Panc1 (cell line): Measurements from ENCODE around the gene SUV39H1. TPM values are rescaled to one million over a fixed set of nuclear protein-coding genes. Genes with fewer than 3 reads are reported as not detected.

ENCODE experiments used
- ATAC-seq: fragments of 200-7000 bp; cut with Tn5 transposase; 2 replicates; pipeline ENCODE4 v1.9.1; 2020; ENCODE audit warnings: mild to moderate bottlenecking, moderate library complexity
- BruUV-seq: library from RNA; stranded (reverse); fragments of 400-500 nt; replicated peaks from 2 replicates; lab custom pipeline; 2021; lab: Mats Ljungman, UMichigan
- CTCF ChIA-PET: fragments of 300-600 bp; sonication (Branson Sonifier 250); formaldehyde crosslinking; loops from one replicate; lab custom pipeline; 2022; ENCODE audit warnings: antibody characterized with exemption; lab: Charles Lee
- POLR2A ChIA-PET: fragments of 300-600 bp; sonication (Branson Sonifier 250); formaldehyde crosslinking; loops from one replicate; lab custom pipeline; 2022; ENCODE audit warnings: antibody characterized with exemption; lab: Charles Lee
- DNase-seq: peaks from one replicate; pipeline ENCODE4 v3.0.0-alpha.2; 2010; ENCODE audit warnings: low read depth, low spot score
- H3K27ac ChIP-seq: 2 replicates; pipeline ENCODE4 v1.5.1; 2011; ENCODE audit warnings: mild to moderate bottlenecking, low read length, inconsistent platforms
- H3K27me3 ChIP-seq: fragments of 200-500 bp; sonication (Bioruptor generic); 2 replicates; pipeline ENCODE4 v1.6.0; 2014; ENCODE audit warnings: low read length, inconsistent platforms; ENCODE audit not compliant: control insufficient read depth, insufficient read depth
- H3K36me3 ChIP-seq: fragments of 200-500 bp; sonication (Bioruptor generic); 2 replicates; pipeline ENCODE4 v1.5.1; 2014; ENCODE audit warnings: inconsistent platforms, mild to moderate bottlenecking, low read length, moderate library complexity; ENCODE audit not compliant: control insufficient read depth, insufficient read depth
- H3K4me1 ChIP-seq: 2 replicates; pipeline ENCODE4 v1.5.1; 2011; ENCODE audit warnings: inconsistent platforms, mild to moderate bottlenecking, low read length, moderate library complexity; ENCODE audit not compliant: control insufficient read depth, insufficient read depth
- H3K4me3 ChIP-seq, 2 experiments: 2 replicates each; pipeline ENCODE4 v1.5.1; 2011 to 2012; ENCODE audit warnings: low read depth in 2 of 2, low read length in 2 of 2, mild to moderate bottlenecking in 2 of 2, inconsistent platforms in 1 of 2, moderate library complexity in 1 of 2
- H3K9me3 ChIP-seq: fragments of 200-500 bp; sonication (Bioruptor generic); 2 replicates; pipeline ENCODE4 v1.5.1; 2014; ENCODE audit warnings: low read depth, mild to moderate bottlenecking, inconsistent platforms, low read length, moderate library complexity; ENCODE audit not compliant: control insufficient read depth, insufficient read depth
- CTCF ChIP-seq: fragments of 450-650 bp; IDR thresholded peaks from 2 replicates; pipeline ENCODE4 v1.5.1; 2017; ENCODE audit warnings: mild to moderate bottlenecking
- POLR2AphosphoS5 ChIP-seq: IDR thresholded peaks from 2 replicates; pipeline ENCODE4 v1.6.1; 2012; ENCODE audit warnings: mild to moderate bottlenecking, low read depth, low read length, moderate library complexity
- REST ChIP-seq, 2 experiments: IDR thresholded peaks; 2 replicates each; pipeline ENCODE4 v1.6.1; 2011 to 2012; ENCODE audit warnings: low read depth in 2 of 2, control low read depth in 1 of 2, low read length in 1 of 2, mild to moderate bottlenecking in 1 of 2, moderate library complexity in 1 of 2; ENCODE audit not compliant: insufficient read depth in 1 of 2
- SIN3A ChIP-seq: IDR thresholded peaks from 2 replicates; pipeline ENCODE4 v1.6.1; 2012; ENCODE audit warnings: low read depth, mild to moderate bottlenecking, low read length, moderate library complexity, borderline replicate concordance; ENCODE audit not compliant: insufficient read depth
- TCF7L2 ChIP-seq: IDR thresholded peaks from 2 replicates; pipeline ENCODE4 v1.6.1; 2011; ENCODE audit warnings: mild to moderate bottlenecking, low read depth, low read length, inconsistent platforms
- in situ Hi-C: cut with HindIII; loops from 2 replicates; pipeline ENCODE4 v1.10.0; 2016; ENCODE audit warnings: low sequenced_read_pairs, low pct_unique_long_range_greater_than_20kb
- intact Hi-C: fragments of 100-400 bp; cut with micrococcal nuclease; formaldehyde crosslinking; loops from one replicate; pipeline ENCODE4 v1.10.0; 2022; ENCODE audit not compliant: unreplicated experiment
- total RNA-seq: library from RNA; stranded (reverse); gene quantifications from one replicate; pipeline ENCODE4 v1.2.1, GENCODE V29; 2021; ENCODE audit not compliant: unreplicated experiment

Gene SUV39H1
- total RNA-seq, 1 experiment from 2014 or later: 25.6 TPM

GRCh38 chrX:48715876-48716502 is 19.5 kb downstream of the SUV39H1 start:
- H3K4me1 ChIP-seq: no peaks in the 10 kb centered on the region
- no peak overlapping the region for H3K27ac ChIP-seq
- no peaks in the 10 kb centered on the region for H3K9me3 ChIP-seq
- CTCF ChIA-PET: no interaction called here
- no TSS peak for BruUV-seq
- H3K27me3 ChIP-seq: no peaks in the 10 kb centered on the region
- intact Hi-C loops: no loop called here
- POLR2A ChIA-PET: no interaction called here
- no peak for DNase-seq
- TF ChIP-seq TCF7L2: no peak
- TF ChIP-seq CTCF: no peak
- TF ChIP-seq SIN3A: no peak
- TF ChIP-seq POLR2AphosphoS5: no peak
- no peak for TF ChIP-seq REST (IDR thresholded peaks at IDR 0.05; ENCODE audit: insufficient read depth in 1 of 2, low read depth in 2 of 2, low read length in 1 of 2)
- ATAC-seq: no peak
- no peaks in the 10 kb centered on the region for H3K36me3 ChIP-seq
- in situ Hi-C loops: no loop called here
- H3K4me3 ChIP-seq: no peak overlapping the region

- Histone ChIP-seq H3K9me3 (no peaks in the 10 kb centered on the region), H3K4me3 (no peak overlapping the region), H3K27me3 (no peaks in the 10 kb centered on the region), H3K27ac (no peak overlapping the region), H3K4me1 (no peaks in the 10 kb centered on the region), H3K36me3 (no peaks in the 10 kb centered on the region)
- intact Hi-C loops (no loop called here), in situ Hi-C loops (no loop called here)
- CTCF ChIA-PET: no interaction called here
- ATAC-seq: no peak
- TF ChIP-seq TCF7L2: no peak
- TF ChIP-seq SIN3A: no peak
- TF ChIP-seq POLR2AphosphoS5: no peak
- no peak for TF ChIP-seq CTCF
- no peak for TF ChIP-seq REST (IDR thresholded peaks at IDR 0.05; ENCODE audit: insufficient read depth in 1 of 2, low read depth in 2 of 2, low read length in 1 of 2)
- POLR2A ChIA-PET: no interaction called here
- no peak for DNase-seq
- BruUV-seq: no TSS peak
Measured at GRCh38 chrX:48719958-48720357, 23.4 kb downstream of the SUV39H1 start.
